Uterus (tissue), 4 donors: ENCODE data around the gene TNNC2. TPM values are rescaled to one million over a fixed set of nuclear protein-coding genes. Genes with fewer than 3 reads are reported as not detected.

ENCODE experiments used
- DNase-seq, 2 donors: peaks; one replicate each; pipeline ENCODE4 v3.0.0-alpha.2; 2019 to 2020
- H3K27ac ChIP-seq, 2 donors: fragments of 200-600 bp; sonication (generic); 1 replicate in 1 of 2; 2 replicates in 1 of 2; pipeline ENCODE4 v1.5.1; 2016 to 2018
- H3K27me3 ChIP-seq, 2 donors: fragments of 200-600 bp; sonication (generic); one replicate each; pipeline ENCODE4 v1.5.1; 2018 to 2019; ENCODE audit warnings: control low read depth in 1 of 2
- H3K36me3 ChIP-seq, 2 donors: fragments of 200-600 bp; sonication (generic); one replicate each; pipeline ENCODE4 v1.5.1; 2019; ENCODE audit warnings: control low read depth in 1 of 2
- H3K4me1 ChIP-seq, 2 donors: fragments of 200-600 bp; sonication (generic); one replicate each; pipeline ENCODE4 v1.5.1; 2018 to 2019; ENCODE audit warnings: control low read depth in 1 of 2
- H3K4me3 ChIP-seq, 2 donors: fragments of 200-600 bp; sonication (generic); 1 replicate in 1 of 2; 2 replicates in 1 of 2; pipeline ENCODE4 v1.5.1; 2018 to 2019; ENCODE audit warnings: mild to moderate bottlenecking in 1 of 2
- H3K9me3 ChIP-seq, 2 donors: fragments of 200-600 bp; sonication (generic); one replicate each; pipeline ENCODE4 v1.5.1; 2019; ENCODE audit warnings: control low read depth in 1 of 2
- CTCF ChIP-seq, 4 experiments: fragments of 200-600 bp in 2 of 4; fragments of 450-650 bp in 2 of 4; sonication (generic) in 2 of 4; IDR thresholded peaks; one replicate each; pipeline ENCODE4 v1.5.1; 2016 to 2019; ENCODE audit warnings: antibody characterized with exemption in 4 of 4, mild to moderate bottlenecking in 2 of 4, moderate library complexity in 1 of 4
- POLR2A ChIP-seq, 2 donors: fragments of 450-650 bp; IDR thresholded peaks; one replicate each; pipeline ENCODE4 v1.6.1; 2016; ENCODE audit warnings: antibody characterized with exemption in 2 of 2, mild to moderate bottlenecking in 1 of 2, moderate library complexity in 1 of 2
- intact Hi-C: fragments of 100-400 bp; cut with DNase I; formaldehyde crosslinking; loops from one replicate; pipeline ENCODE4 v1.15.1; 2023; ENCODE audit warnings: low total_unique reads
- total RNA-seq, 4 donors: library from RNA; depleted of rRNA in 3 of 4; stranded (reverse); fragments of >200 nt in 3 of 4; gene quantifications; one replicate each; pipeline versions ENCODE4 v1.1.0 to v1.2.4, GENCODE V29; 2014 to 2023
- donor health status: DM: yes; HTN: yes; CAD: no.

Gene TNNC2
- total RNA-seq, 4 donors from 2014 or later = 0.59 to 1.3 TPM; not detected in 2

DNA sequence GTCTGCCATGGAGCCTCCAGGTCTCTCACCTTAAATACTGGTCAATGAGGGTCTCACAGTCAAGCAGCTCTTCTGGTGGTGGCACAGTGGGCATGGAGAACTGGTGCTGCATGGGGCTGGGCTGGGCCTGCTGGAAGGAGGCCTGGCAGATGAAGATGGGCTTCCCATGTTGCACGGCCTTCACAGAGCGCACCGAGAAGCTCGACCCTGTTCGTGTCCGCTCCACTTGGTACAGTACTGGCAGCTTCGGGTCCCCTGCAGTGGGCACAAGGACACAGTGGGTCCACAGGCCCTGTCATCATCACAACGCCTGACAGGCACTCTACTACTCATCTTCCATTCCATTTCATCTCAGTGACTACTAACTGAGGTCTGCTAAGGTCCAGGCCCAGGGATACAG lies 21.3 kb upstream of the TNNC2 start:
- Histone ChIP-seq H3K4me1 (peaks cover 0 to 3% of the 10 kb centered on the region in 2 donors), H3K27me3 (no peaks in the 10 kb centered on the region), H3K36me3 (no peaks in the 10 kb centered on the region), H3K27ac (no peak overlapping the region), H3K4me3 (no peak overlapping the region), H3K9me3 (no peaks in the 10 kb centered on the region)
- TF ChIP-seq CTCF (IDR thresholded peaks at IDR 0.05) (no peak), POLR2A (IDR thresholded peaks at IDR 0.05) (no peak)
- intact Hi-C loops = no loop called here
- no peak for DNase-seq

GRCh38 chr20:45845452-45845851 lies 18.3 kb upstream of the TNNC2 start:
- Histone ChIP-seq H3K27ac (no peak overlapping the region), H3K4me1 (peaks cover 0 to 8% of the 10 kb centered on the region in 2 donors), H3K27me3 (no peaks in the 10 kb centered on the region), H3K36me3 (no peaks in the 10 kb centered on the region), H3K9me3 (no peaks in the 10 kb centered on the region), H3K4me3 (no peak overlapping the region)
- TF ChIP-seq CTCF (IDR thresholded peaks at IDR 0.05) = no peak
- no peak for TF ChIP-seq POLR2A (IDR thresholded peaks at IDR 0.05)
- DNase-seq = no peak
- intact Hi-C loops = no loop called here

DNA sequence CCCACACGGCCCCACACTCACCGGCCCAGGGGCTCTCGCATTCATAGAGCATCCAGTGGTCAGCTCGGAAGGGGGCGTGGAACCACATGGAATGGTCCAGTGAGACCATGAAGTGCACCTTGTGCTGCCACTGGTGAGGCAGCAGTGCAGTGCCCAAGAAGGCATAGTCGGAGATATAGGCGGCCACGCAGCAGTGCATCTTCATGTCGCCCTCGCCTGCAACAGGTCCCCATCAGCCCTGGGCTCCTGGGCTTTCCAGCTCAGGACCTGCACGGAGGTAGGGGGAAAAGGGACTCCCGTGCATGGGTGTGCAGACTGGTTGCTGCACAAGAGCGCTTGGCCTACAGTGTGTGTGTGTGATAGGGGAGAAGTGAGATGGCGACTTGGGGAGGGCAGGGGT lies 16.4 kb upstream of the TNNC2 start:
- Histone ChIP-seq H3K27ac (peak overlapping the region; percentile 58 to 69), H3K4me1 (peaks cover 0 to 8% of the 10 kb centered on the region in 2 donors), H3K27me3 (no peaks in the 10 kb centered on the region), H3K36me3 (no peaks in the 10 kb centered on the region), H3K9me3 (no peaks in the 10 kb centered on the region), H3K4me3 (no peak overlapping the region)
- intact Hi-C loops = no loop called here
- no peak for DNase-seq
- TF ChIP-seq POLR2A (IDR thresholded peaks at IDR 0.05) (no peak), CTCF (IDR thresholded peaks at IDR 0.05) (no peak)

GRCh38 chr20:45842169-45842812 lies 15.2 kb upstream of the TNNC2 start:
- Histone ChIP-seq H3K36me3 (no peaks in the 10 kb centered on the region), H3K27ac (peak overlapping the region; percentile 58 to 69), H3K4me1 (peaks cover 0 to 8% of the 10 kb centered on the region in 2 donors), H3K27me3 (no peaks in the 10 kb centered on the region), H3K4me3 (no peak overlapping the region), H3K9me3 (no peaks in the 10 kb centered on the region)
- TF ChIP-seq CTCF (IDR thresholded peaks at IDR 0.05) (no peak), POLR2A (IDR thresholded peaks at IDR 0.05) (no peak)
- DNase-seq = peak in 1 of 2 donors; percentile 76
- intact Hi-C loops = no loop called here

DNA sequence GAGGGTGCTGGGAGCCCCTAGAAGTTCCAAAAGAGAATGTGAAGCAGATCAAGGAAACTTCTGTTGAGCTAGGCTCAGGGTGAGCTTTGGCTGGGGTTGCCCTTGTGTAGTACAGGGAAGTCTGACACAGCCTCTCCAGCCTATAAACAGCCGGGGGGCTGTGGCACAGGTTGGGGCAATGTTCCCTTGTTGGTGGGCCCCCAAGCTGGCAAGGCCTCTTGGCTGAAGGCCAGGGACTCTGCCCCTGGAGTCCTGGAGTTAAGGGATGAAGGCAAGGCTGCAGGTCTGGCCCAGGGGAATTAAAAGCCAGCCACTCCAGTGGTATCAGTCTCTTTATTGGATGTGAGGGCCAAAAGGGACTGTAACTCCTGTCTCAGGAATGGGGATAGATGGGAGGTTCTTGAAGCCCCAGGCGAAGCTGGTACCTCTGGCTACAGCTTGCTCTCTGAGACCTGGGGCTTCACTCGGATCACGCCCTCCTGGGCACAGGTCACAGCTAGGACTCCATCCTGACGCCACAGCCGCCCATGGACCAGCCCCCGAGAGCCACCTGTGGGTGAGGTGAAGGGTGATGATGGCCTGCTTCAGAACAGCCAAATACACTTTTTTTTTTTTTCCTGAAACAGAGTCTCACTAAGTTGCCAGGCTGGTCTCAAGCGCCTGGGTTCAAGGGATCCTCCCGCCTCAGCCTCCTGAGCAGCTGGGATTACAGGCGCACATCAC lies 14.5 kb upstream of the TNNC2 start:
- Histone ChIP-seq H3K27ac (peak overlapping the region; percentile 58 to 69), H3K36me3 (no peaks in the 10 kb centered on the region), H3K27me3 (no peaks in the 10 kb centered on the region), H3K9me3 (no peaks in the 10 kb centered on the region), H3K4me1 (peaks cover 0 to 12% of the 10 kb centered on the region in 2 donors), H3K4me3 (no peak overlapping the region)
- no peak for DNase-seq
- intact Hi-C loops = no loop called here
- TF ChIP-seq CTCF (IDR thresholded peaks at IDR 0.05) = no peak
- TF ChIP-seq POLR2A (IDR thresholded peaks at IDR 0.05) = no peak
